Measurements from ENCODE around the gene ELOVL6.
A peak's percentile ranks its signal among the peaks of the same experiment; 100 is the strongest.
"Not testable (repeated sequence)": the region's sequence is repeated elsewhere in the genome, so short reads cannot be mapped to it uniquely, and the experiment has no call there.

ELOVL6 gene

GRCh38 chr4:110198435-110199416 is at the start of gene ELOVL6:
Gene ELOVL6, minus strand, starts transcription at chr4:110198615. Its CDS starts 280 bp downstream, at chr4:110198335.
- FAIRE-seq = no peak
- TF ChIP-seq POLR2A (IDR thresholded peaks at IDR 0.05; ENCODE audit: low read depth, low read length) = peak; percentile 9; the same call in 1 of the 2 replicates
- DNase-seq (ENCODE audit: insufficient read length, low spot score) = peak; percentile 47

DNA sequence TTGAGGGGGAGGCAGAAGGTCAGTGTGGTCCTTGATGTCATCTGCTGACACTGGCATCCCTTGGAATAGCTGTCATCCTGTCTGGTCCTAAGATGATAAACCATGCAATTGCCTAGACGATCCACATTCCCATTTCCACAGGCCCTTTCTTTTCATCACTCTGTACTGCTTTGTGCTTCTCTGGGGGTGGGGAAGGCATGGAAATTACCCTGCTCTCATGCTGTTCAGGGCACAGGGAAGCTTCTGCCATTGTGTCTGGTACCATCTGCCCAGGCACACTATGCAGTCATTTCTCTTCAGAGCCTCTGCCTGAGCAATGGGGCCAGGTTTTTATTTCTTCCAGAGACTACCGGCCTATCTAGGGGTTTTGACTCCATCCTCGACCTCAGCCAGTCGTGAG is 49.7 kb upstream of the ELOVL6 start:
- FAIRE-seq (no peak), DNase-seq (ENCODE audit: insufficient read length, low spot score) (no peak)
- no peak for TF ChIP-seq POLR2A (IDR thresholded peaks at IDR 0.05; ENCODE audit: low read depth, low read length)

- no peak for TF ChIP-seq POLR2A (IDR thresholded peaks at IDR 0.05; ENCODE audit: low read depth, low read length)
- DNase-seq (ENCODE audit: insufficient read length, low spot score) (no peak), FAIRE-seq (no peak)
These were observed 49.2 kb upstream of the ELOVL6 start for GRCh38 chr4:110247591-110247990.

DNA sequence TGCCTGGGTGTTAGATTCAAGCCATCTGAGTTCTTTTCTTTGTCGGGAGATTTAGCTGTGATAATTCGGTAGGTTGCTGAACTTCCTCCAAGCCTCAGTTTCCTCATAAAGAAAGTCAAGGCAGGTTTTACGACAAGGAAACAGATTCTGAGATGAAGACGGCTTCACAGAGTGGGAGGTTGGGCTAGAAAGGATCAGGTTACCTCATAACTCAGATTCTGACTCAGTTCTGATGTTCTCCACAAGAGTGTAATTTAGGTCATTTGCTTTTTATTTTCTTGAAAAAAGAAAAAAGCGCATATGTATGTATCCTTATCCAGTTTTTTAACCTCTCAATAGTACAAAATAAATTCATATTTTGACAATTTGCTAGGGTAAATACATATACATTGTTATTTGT is 47.2 kb upstream of the ELOVL6 start:
- FAIRE-seq (peak; percentile 38), DNase-seq (ENCODE audit: insufficient read length, low spot score) (no peak)
- no peak for TF ChIP-seq POLR2A (IDR thresholded peaks at IDR 0.05; ENCODE audit: low read depth, low read length)

DNA sequence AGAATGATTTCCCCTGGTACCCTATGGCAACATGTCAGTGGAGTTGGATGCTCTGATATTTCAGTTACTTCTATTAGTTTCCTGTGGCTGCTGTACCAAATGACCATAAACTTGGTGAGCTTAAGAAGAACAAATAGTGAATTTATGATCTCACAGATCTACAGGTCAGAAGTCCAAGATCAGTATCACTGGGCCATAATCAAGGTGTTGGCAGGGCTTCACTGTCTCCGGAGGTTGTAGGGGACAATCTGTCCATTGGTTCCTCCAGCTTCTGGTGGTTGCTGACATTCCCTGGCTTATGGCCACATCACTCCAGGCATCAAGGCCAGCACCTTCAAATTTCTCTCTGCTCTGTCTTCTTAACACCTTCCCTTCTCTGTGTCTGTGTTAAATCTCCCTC is 37.9 kb upstream of the ELOVL6 start:
- no peak for TF ChIP-seq POLR2A (IDR thresholded peaks at IDR 0.05; ENCODE audit: low read depth, low read length)
- no peak for DNase-seq (ENCODE audit: insufficient read length, low spot score)
- FAIRE-seq = no peak

DNA sequence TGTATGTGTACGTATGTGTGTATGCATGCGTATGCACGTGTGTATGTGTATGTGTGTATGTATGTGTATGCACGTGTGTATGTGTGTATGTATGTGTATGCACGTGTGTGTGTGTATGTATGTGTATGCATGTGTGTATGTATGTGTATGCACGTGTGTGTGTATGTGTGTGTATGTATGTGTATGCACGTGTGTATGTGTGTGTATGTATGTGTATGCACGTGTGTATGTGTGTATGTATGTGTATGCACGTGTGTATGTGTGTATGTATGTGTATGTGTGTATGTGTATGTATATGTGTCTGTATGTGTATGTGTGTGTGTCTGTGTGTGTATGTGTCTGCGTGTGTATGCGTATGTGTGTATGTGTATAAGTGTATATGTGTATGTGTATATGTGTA is 35.2 kb upstream of the ELOVL6 start:
- FAIRE-seq; DNase-seq (ENCODE audit: insufficient read length, low spot score): not testable (repeated sequence)

GRCh38 chr4:110231869-110232268 is 33.5 kb upstream of the ELOVL6 start:
- DNase-seq (ENCODE audit: insufficient read length, low spot score) = no peak
- TF ChIP-seq POLR2A (IDR thresholded peaks at IDR 0.05; ENCODE audit: low read depth, low read length) = no peak
- FAIRE-seq = no peak

GRCh38 chr4:110229266-110229665 is 30.9 kb upstream of the ELOVL6 start:
- no peak for FAIRE-seq
- TF ChIP-seq POLR2A (IDR thresholded peaks at IDR 0.05; ENCODE audit: low read depth, low read length) = no peak
- no peak for DNase-seq (ENCODE audit: insufficient read length, low spot score)

DNA sequence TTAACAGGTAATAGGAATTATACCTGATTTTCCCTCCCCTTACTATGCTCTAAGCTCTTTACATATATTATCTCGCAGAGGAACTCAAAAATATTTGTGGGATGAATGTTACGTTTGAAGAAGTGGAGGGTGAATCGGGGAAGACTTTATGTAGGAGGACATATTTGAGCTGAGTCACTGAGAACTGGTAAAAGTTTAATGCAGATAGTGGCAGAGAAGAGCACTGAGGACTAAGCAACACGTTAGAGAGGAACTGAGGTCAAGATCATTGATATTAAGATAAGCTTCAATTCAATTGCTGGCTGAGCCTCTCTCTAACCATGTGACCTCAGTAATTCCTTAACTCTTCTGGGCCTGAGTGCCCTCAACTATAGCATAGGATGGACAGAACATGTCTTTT is 26.4 kb upstream of the ELOVL6 start:
- FAIRE-seq = no peak
- TF ChIP-seq POLR2A (IDR thresholded peaks at IDR 0.05; ENCODE audit: low read depth, low read length) = no peak
- no peak for DNase-seq (ENCODE audit: insufficient read length, low spot score)

- no peak for DNase-seq (ENCODE audit: insufficient read length, low spot score)
- FAIRE-seq = no peak
- TF ChIP-seq POLR2A (IDR thresholded peaks at IDR 0.05; ENCODE audit: low read depth, low read length) = no peak
These were observed 25.7 kb upstream of the ELOVL6 start for GRCh38 chr4:110224142-110224541.

DNA sequence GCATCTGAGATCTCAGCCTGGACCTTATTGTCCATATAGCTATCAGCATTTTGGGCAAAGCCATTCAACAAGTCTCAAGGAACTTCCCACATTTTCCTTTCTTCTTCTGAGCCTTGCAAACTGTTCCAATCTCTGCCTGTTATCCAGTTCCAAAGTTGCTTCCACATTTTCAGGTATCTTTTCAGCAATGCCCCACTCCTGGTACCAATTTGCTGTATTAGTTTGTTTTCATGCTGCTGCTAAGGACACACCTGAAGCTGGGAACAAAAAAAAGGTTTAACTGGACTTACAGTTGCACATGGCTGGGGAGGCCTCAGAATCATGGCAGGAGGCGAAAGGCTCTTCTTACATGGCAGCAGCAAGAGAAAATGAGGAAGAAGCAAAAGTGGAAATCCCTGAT is 20.5 kb upstream of the ELOVL6 start:
- not testable (repeated sequence) for DNase-seq (ENCODE audit: insufficient read length, low spot score); FAIRE-seq

- not testable (repeated sequence) for DNase-seq (ENCODE audit: insufficient read length, low spot score); FAIRE-seq
These were observed 18.8 kb upstream of the ELOVL6 start for GRCh38 chr4:110217181-110217580.

DNA sequence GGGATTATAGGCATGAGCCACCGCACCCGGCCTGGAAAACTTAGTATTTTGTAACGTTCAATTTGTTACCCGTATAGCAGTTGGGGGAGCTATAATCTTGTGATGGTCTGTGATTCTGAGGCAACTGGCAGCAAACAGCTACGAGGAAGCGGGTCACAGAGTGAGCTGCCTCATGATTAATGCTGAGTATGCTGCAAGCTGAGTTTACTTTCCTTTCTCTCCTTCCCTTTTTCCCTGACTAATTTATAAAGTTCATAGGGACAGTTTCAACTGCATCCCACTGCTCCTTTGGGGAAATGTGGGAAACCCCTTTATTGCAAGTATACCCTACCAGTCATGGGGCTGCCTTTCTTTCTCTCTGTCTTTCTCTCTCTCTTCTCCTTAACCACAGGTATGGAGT is 17.7 kb upstream of the ELOVL6 start:
- DNase-seq (ENCODE audit: insufficient read length, low spot score) = no peak
- no peak for TF ChIP-seq POLR2A (IDR thresholded peaks at IDR 0.05; ENCODE audit: low read depth, low read length)
- no peak for FAIRE-seq

- DNase-seq (ENCODE audit: insufficient read length, low spot score) (no peak), FAIRE-seq (no peak)
- no peak for TF ChIP-seq POLR2A (IDR thresholded peaks at IDR 0.05; ENCODE audit: low read depth, low read length)
These were observed 13.3 kb upstream of the ELOVL6 start for GRCh38 chr4:110211770-110212061.

DNA sequence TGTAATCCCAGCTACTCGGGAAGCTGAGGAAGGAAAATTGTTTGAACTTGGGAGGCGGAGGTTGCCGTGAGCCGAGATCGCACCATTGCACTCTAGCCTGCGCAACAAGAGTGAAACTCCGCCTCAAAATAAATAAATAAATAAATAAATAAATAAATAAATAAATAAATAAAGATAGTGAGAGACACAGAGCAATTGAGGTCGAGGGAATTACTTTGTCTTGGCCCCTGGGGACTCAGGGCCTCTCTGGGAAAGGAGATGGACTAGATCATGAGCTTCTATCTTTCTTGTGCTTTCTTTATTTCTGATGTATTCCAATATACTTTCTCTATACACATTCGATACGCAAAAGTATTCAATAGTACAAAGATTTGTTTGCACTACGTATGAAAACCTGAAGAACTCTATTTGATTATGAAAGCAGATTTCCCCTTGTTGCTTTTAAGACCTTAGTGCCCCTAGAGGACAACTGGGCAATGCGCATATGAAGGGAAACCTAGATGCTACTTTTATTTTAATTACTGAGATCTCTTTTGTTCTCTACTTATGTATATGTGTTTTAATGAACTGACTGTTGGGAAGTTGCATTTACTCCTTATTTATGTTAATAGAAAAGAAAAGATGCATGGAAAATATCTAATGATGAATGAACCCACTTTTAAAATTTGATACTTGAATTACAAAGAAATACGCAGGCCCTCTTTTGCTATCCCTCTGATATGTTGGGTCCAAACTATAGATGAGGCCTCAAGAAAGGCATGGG is 12.8 kb upstream of the ELOVL6 start:
- FAIRE-seq (no peak), DNase-seq (ENCODE audit: insufficient read length, low spot score) (no peak)
- TF ChIP-seq POLR2A (IDR thresholded peaks at IDR 0.05; ENCODE audit: low read depth, low read length) = no peak

Data from H54 (cell line).